Thyroid gland (tissue), 4 donors: ENCODE data around the gene PTPRN2.

Source experiments
- CTCF ChIP-seq, 6 experiments: fragments of 200-600 bp in 3 of 6; fragments of 450-650 bp in 3 of 6; sonication (generic) in 3 of 6; IDR thresholded peaks; one replicate each; pipeline ENCODE4 v1.5.1; 2016 to 2019; ENCODE audit warnings: antibody characterized with exemption in 6 of 6, mild to moderate bottlenecking in 2 of 6, inconsistent platforms in 1 of 6, moderate library complexity in 1 of 6
- POLR2A ChIP-seq, 2 donors: fragments of 450-650 bp; IDR thresholded peaks; one replicate each; pipeline ENCODE4 v1.6.1; 2017; ENCODE audit warnings: antibody characterized with exemption in 2 of 2, mild to moderate bottlenecking in 2 of 2, moderate library complexity in 1 of 2

GRCh38 chr7:158454631-158455030, 133.0 kb downstream of the PTPRN2 start:
- TF ChIP-seq CTCF (IDR thresholded peaks at IDR 0.05) (no peak), POLR2A (IDR thresholded peaks at IDR 0.05) (no peak)
